Skeletal muscle satellite cell (primary cell): ENCODE measurements around the gene LGR6.

Source experiments
- H3K27me3 ChIP-seq: 2 replicates; pipeline ENCODE4 v1.7.0; 2013; ENCODE audit warnings: low read length; ENCODE audit not compliant: control insufficient read depth, insufficient read depth
- H3K36me3 ChIP-seq: 2 replicates; pipeline ENCODE4 v1.7.0; 2013; ENCODE audit warnings: mild to moderate bottlenecking, control low read depth, low read length; ENCODE audit not compliant: insufficient read depth
- H3K4me1 ChIP-seq: 2 replicates; pipeline ENCODE4 v1.7.0; 2013; ENCODE audit warnings: low read length; ENCODE audit not compliant: control insufficient read depth, insufficient read depth
- H3K4me2 ChIP-seq: 2 replicates; pipeline ENCODE4 v1.7.0; 2013; ENCODE audit warnings: mild to moderate bottlenecking, low read length
- H3K4me3 ChIP-seq: 2 replicates; pipeline ENCODE4 v1.7.0; 2013; ENCODE audit warnings: low read length
- H3K9ac ChIP-seq: 2 replicates; pipeline ENCODE4 v1.7.0; 2013; ENCODE audit warnings: mild to moderate bottlenecking, low read depth, low read length, moderate library complexity
- H3K9me3 ChIP-seq: replicated peaks from 2 replicates; pipeline ENCODE4 v1.7.0; 2013; ENCODE audit warnings: mild to moderate bottlenecking, control low read depth, low read length

The LGR6 gene

GRCh38 chr1:202198366-202198724 lies 4.7 kb downstream of the LGR6 start:
- Histone ChIP-seq H3K9me3 (no peaks in the 10 kb centered on the region), H3K36me3 (no peaks in the 10 kb centered on the region), H3K4me3 (no peak overlapping the region), H3K27me3 (peaks cover 96% of the 10 kb centered on the region), H3K4me1 (no peaks in the 10 kb centered on the region), H3K9ac (no peak overlapping the region), H3K4me2 (no peak overlapping the region)

DNA sequence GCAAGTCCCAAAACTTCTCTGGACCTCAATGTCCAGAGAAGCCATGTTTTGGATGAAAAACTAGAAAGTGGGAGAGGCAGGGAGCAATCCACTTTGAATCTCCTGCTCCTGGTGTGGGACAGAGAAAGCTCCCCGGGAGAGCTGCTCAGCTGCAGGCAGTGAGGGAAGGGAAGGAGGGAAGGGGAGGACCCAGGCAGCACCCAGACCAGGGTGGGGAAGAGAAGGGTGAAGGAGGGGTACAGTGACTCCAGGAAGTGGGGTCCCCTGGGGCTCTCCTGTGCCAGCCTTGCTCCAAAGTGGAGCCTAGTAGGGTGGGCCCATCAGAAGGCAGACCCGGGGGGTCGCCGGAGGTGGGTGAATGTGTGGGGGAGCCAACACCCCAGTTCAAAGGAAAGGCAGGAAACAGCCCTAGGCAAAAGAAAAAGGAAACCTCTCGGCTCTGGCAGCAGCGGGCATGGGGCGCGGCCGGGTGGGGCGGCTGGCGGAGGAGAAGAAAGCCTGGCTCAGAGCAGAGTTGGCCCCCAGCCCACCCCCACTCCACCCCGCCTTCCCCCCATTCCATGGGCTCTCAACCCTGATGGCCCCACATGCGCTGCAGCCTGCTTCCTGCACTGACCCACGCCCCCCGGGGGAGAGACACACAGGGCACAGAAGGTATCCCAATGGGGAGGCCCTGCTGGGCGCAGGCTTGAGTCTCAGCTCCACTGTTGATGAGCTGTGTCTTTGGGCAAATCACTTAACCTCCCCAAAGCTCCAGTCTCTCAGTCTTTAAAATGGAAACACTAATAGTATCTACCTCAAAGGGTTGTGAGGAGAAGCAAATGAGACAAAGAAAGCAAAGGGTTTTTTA lies 5.7 kb downstream of the LGR6 start:
- Histone ChIP-seq H3K9me3 (no peaks in the 10 kb centered on the region), H3K27me3 (peaks cover 89% of the 10 kb centered on the region), H3K4me1 (no peaks in the 10 kb centered on the region), H3K9ac (no peak overlapping the region), H3K36me3 (no peaks in the 10 kb centered on the region), H3K4me3 (no peak overlapping the region), H3K4me2 (no peak overlapping the region)

DNA sequence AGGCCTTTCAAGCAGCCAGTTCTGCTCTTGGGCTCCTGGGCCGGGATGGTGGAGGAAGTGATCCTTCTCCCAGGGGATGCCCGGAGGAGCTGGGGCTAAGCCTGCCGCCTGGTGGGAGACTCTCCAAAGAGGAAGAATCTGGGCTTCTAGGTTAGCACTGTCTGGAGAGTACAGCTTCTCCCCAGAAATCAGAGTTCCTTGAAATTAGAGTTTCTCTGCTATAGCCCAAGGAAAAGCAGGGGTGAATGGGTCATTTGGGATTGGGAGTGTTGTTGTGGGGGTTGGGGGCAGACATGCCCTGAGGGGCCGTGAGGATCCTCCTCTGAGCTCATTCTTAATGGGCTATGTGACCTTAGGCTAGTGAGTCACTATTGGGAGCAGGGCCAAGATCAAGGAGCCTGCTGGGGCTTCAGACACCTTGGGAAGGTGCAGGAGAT lies 6.5 kb downstream of the LGR6 start:
- Histone ChIP-seq H3K9me3 (no peaks in the 10 kb centered on the region), H3K4me1 (no peaks in the 10 kb centered on the region), H3K36me3 (no peaks in the 10 kb centered on the region), H3K9ac (no peak overlapping the region), H3K27me3 (peaks cover 82% of the 10 kb centered on the region), H3K4me2 (no peak overlapping the region), H3K4me3 (no peak overlapping the region)

GRCh38 chr1:202200669-202201068 lies 7.1 kb downstream of the LGR6 start:
- H3K4me1 ChIP-seq, result no peaks in the 10 kb centered on the region
- H3K4me3 ChIP-seq, result no peak overlapping the region
- no peaks in the 10 kb centered on the region for H3K36me3 ChIP-seq
- no peaks in the 10 kb centered on the region for H3K9me3 ChIP-seq
- no peak overlapping the region for H3K9ac ChIP-seq
- H3K4me2 ChIP-seq, result no peak overlapping the region
- H3K27me3 ChIP-seq, result peaks cover 76% of the 10 kb centered on the region

GRCh38 chr1:202201266-202201665 lies 7.7 kb downstream of the LGR6 start:
- peaks cover 70% of the 10 kb centered on the region for H3K27me3 ChIP-seq
- H3K4me1 ChIP-seq, result no peaks in the 10 kb centered on the region
- no peak overlapping the region for H3K4me2 ChIP-seq
- H3K9ac ChIP-seq, result no peak overlapping the region
- no peaks in the 10 kb centered on the region for H3K36me3 ChIP-seq
- no peaks in the 10 kb centered on the region for H3K9me3 ChIP-seq
- no peak overlapping the region for H3K4me3 ChIP-seq

GRCh38 chr1:202201971-202202370 lies 8.4 kb downstream of the LGR6 start:
- H3K9me3 ChIP-seq, result no peaks in the 10 kb centered on the region
- no peak overlapping the region for H3K4me2 ChIP-seq
- no peak overlapping the region for H3K4me3 ChIP-seq
- peaks cover 63% of the 10 kb centered on the region for H3K27me3 ChIP-seq
- H3K36me3 ChIP-seq, result no peaks in the 10 kb centered on the region
- no peak overlapping the region for H3K9ac ChIP-seq
- no peaks in the 10 kb centered on the region for H3K4me1 ChIP-seq

DNA sequence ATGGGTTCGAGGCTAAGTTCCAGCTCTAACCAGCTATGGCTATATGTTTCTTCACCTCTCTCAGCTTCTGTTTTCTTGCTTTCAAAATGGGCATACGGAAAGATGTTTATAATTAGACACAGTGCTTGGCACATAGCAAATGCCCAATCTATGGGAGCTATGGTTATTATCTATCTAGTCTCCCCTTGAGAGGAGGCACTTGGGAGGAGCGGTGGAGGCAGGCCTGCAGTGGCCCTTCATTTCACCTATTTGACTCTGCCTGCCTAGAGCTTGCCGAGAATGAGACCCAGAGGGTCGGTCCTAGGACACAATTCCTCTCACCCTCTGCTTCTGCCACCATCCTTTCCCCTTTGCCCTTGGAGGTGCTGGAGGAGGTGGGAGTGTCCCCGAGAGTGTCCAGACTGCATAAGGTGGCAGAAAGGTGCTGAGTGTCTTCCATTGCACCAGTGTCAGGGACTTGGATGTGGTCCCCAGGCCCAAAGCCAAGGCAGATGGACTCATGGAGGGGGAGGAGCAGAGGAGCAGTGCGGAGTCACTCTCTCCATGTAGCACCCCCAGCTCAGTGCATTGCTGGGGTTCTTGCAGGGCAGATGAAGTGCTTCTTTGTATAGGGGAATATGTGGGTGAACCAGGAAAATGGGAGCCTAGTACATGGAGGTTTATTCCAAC lies 9.0 kb downstream of the LGR6 start:
- no peak overlapping the region for H3K4me2 ChIP-seq
- H3K9me3 ChIP-seq, result no peaks in the 10 kb centered on the region
- H3K4me3 ChIP-seq, result no peak overlapping the region
- H3K36me3 ChIP-seq, result no peaks in the 10 kb centered on the region
- H3K9ac ChIP-seq, result no peak overlapping the region
- peaks cover 57% of the 10 kb centered on the region for H3K27me3 ChIP-seq
- H3K4me1 ChIP-seq, result no peaks in the 10 kb centered on the region

DNA sequence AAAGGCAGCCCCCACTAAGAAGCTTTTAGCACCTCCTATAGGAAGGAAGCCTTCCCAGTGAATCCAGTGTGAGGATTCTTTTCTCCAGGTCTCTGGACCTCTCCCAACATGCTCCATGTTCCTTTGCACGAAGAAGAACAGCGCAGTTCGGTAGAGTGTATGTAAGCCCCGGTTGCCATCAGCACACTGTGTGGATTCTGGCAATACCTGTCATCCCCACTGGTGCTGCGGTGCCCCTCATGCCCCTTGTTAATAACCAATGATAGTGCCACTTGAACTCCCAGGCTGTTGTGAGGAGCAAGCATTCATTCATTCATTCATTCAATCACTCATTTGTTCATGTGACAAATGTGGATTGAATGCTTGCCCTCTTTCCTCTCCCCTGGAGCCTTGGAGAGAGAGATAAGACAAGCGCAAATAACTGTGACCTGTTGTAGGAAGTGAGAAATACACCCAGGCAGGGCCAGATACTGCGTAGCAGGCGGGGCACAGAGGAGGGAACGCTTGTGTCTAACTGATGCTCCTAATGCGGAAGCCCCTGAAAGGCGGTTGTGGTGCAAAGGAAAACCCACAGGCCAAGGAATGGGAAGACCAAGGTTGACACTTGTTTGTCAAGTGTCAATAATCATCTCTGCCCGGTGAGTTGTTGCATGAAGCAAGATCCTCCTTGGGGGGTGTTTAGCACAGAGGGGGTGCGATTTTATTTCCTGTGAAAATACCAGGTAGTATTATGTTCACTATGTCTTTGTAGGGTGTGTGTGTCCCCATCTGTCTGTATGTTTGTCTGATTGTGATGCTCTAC lies 9.8 kb downstream of the LGR6 start:
- H3K4me3 ChIP-seq, result no peak overlapping the region
- H3K4me2 ChIP-seq, result no peak overlapping the region
- no peaks in the 10 kb centered on the region for H3K36me3 ChIP-seq
- H3K4me1 ChIP-seq, result no peaks in the 10 kb centered on the region
- no peaks in the 10 kb centered on the region for H3K9me3 ChIP-seq
- peaks cover 56% of the 10 kb centered on the region for H3K27me3 ChIP-seq
- H3K9ac ChIP-seq, result no peak overlapping the region

DNA sequence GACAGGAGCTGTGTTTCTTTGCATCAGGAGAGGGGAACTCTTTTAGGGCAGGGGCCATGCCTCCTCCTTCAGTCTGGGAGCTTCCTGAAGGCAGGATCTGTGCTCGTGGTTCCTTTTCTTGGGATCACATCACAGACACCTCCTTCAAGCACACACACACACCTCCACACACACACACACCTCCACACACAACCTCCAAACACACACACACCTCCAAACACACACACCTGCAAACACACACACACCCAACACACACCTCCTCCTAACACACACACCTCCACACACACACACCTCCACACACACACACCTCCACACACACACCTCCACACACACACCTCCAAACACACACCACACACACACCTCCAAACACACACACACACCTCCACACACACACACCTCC lies 10.5 kb downstream of the LGR6 start:
- Histone ChIP-seq H3K36me3 (no peaks in the 10 kb centered on the region), H3K4me3 (no peak overlapping the region), H3K4me2 (no peak overlapping the region), H3K27me3 (peaks cover 53% of the 10 kb centered on the region), H3K9me3 (no peaks in the 10 kb centered on the region), H3K9ac (no peak overlapping the region), H3K4me1 (no peaks in the 10 kb centered on the region)

GRCh38 chr1:202205523-202206190 lies 12.1 kb downstream of the LGR6 start:
- Histone ChIP-seq H3K4me1 (no peaks in the 10 kb centered on the region), H3K36me3 (no peaks in the 10 kb centered on the region), H3K27me3 (peaks cover 51% of the 10 kb centered on the region), H3K4me2 (no peak overlapping the region), H3K9ac (no peak overlapping the region), H3K9me3 (no peaks in the 10 kb centered on the region), H3K4me3 (no peak overlapping the region)

GRCh38 chr1:202207292-202207691 lies 13.7 kb downstream of the LGR6 start:
- no peaks in the 10 kb centered on the region for H3K9me3 ChIP-seq
- no peaks in the 10 kb centered on the region for H3K4me1 ChIP-seq
- H3K4me3 ChIP-seq, result no peak overlapping the region
- H3K36me3 ChIP-seq, result no peaks in the 10 kb centered on the region
- H3K9ac ChIP-seq, result no peak overlapping the region
- H3K27me3 ChIP-seq, result peaks cover 45% of the 10 kb centered on the region
- no peak overlapping the region for H3K4me2 ChIP-seq
